SK-MEL-5 (cell line): ENCODE measurements around the gene FCMR. TPM values are rescaled to one million over a fixed set of nuclear protein-coding genes. Genes with fewer than 3 reads are reported as not detected.
"Not testable (repeated sequence)": the region's sequence is repeated elsewhere in the genome, so short reads cannot be mapped to it uniquely, and the experiment has no call there.

Experiments
- DNase-seq: peaks from one replicate; pipeline ENCODE4 v3.0.0-alpha.2; 2016; ENCODE audit warnings: low read depth, low spot score
- in situ Hi-C: cut with HindIII; loops from 2 replicates; pipeline ENCODE4 v1.10.0; 2016; ENCODE audit warnings: low sequenced_read_pairs, high pct_unique_total_duplicates, low pct_unique_long_range_greater_than_20kb
- total RNA-seq: library from RNA; depleted of rRNA; stranded (reverse); fragments of >200 nt; shearing (Covaris generic); gene quantifications from 2 replicates; pipeline ENCODE4 v1.2.3, GENCODE V29; 2014; rRNA removed

The FCMR gene
- total RNA-seq, 1 experiment from 2014 or later: 1.7 TPM

DNA sequence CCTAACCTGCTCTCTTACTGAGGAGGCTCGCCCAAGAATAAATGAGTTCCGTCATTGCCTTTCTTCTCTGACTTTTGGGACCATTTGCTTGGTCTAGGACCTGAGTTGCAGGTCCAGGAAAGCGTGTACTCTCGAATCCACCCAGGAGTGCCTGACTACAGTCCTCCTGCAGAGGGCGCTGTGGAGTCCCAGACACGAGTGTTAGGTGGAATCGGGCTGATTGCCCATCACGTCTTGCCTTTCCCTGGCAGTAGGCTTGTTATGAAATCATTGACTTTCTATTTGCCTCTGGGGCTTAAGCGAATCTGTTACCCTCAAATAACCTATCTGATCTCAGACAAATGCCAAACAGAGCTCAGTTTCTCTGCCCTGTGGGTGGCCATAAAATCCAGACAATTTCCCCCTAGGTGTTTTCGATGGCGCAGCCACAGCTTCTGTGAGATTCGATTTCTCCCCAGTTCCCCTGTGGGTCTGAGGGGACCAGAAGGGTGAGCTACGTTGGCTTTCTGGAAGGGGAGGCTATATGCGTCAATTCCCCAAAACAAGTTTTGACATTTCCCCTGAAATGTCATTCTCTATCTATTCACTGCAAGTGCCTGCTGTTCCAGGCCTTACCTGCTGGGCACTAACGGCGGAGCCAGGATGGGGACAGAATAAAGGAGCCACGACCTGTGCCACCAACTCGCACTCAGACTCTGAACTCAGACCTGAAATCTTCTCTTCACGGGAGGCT is 56.6 kb downstream of the FCMR start, which contains the start of gene IL20:
Gene IL20 (plus strand): TSS at position 685 of the 733 bp plus-strand sequence. CDS start 230 bp downstream, outside the sequence.
- peak; percentile 72 for DNase-seq
- in situ Hi-C loops: no loop called here

GRCh38 chr1:206863266-206863665 is 58.5 kb downstream of the FCMR start:
- in situ Hi-C loops: no loop called here
- DNase-seq: no peak

GRCh38 chr1:206860165-206860564 is 61.6 kb downstream of the FCMR start:
- in situ Hi-C loops: no loop called here
- no peak for DNase-seq

GRCh38 chr1:206859082-206859521 is 62.6 kb downstream of the FCMR start:
- no peak for DNase-seq
- in situ Hi-C loops: no loop called here

GRCh38 chr1:206856674-206857464 is 64.9 kb downstream of the FCMR start:
- peak; percentile 52 for DNase-seq
- in situ Hi-C loops: no loop called here

GRCh38 chr1:206855859-206856258 is 65.9 kb downstream of the FCMR start:
- DNase-seq: no peak
- in situ Hi-C loops: no loop called here

- in situ Hi-C loops: no loop called here
- DNase-seq: no peak
These were observed 67.2 kb downstream of the FCMR start for GRCh38 chr1:206854401-206855129.

DNA sequence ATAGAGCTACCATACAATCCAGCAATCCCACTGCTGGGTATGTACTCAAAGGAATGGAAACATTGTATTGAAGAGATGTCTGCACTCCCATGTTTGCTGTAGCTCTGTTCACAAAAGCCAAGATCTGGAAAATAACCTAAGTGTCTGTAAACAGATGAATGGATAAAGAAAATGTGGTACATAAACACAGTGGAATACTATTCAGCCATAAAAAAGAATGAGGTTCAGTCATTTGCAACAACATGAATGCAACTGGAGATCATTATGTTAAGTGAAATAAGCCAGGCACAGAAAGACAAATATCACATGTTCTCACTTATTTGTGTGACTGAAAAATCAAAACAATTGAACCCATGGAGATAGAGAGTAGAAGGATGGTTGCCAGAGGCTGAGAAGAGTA is 68.0 kb downstream of the FCMR start:
- not testable (repeated sequence) for DNase-seq

More for the DNA sequence above, 68.0 kb downstream of the FCMR start:
- in situ Hi-C loops: not testable (repeated sequence)

Other genes with a start within 250 kb of the FCMR start
- 27.9 and 28.4 TPM in 2 replicates for gene MAPKAPK2, start 237.0 kb downstream of the FCMR start, total RNA-seq
- 0.26 TPM in 1 of 2 replicates, not detected in the other for gene IL19, start 151.2 kb downstream of the FCMR start, total RNA-seq
- not detected in 2 replicates for gene IL10, start 149.4 kb downstream of the FCMR start, total RNA-seq
- not detected in 2 replicates for gene IL20, start 56.3 kb downstream of the FCMR start, total RNA-seq
- gene IL24, start 24.5 kb downstream of the FCMR start, total RNA-seq: 0.37 TPM in 1 of 2 replicates, not detected in the other
- not detected in 2 replicates for gene PIGR, start 24.5 kb upstream of the FCMR start, total RNA-seq
- gene FCAMR, start 48.5 kb upstream of the FCMR start, total RNA-seq: not detected in 2 replicates
- 0.13 and 0.50 TPM in 2 replicates for gene C1orf116, start 110.8 kb upstream of the FCMR start, total RNA-seq
- 9.2 and 9.4 TPM in 2 replicates for gene YOD1, start 129.3 kb upstream of the FCMR start, total RNA-seq
- gene PFKFB2, start 131.3 kb upstream of the FCMR start, total RNA-seq: 24.0 and 24.9 TPM in 2 replicates
- gene C4BPB, start 166.9 kb upstream of the FCMR start, total RNA-seq: not detected in 2 replicates
- gene C4BPA, start 182.3 kb upstream of the FCMR start, total RNA-seq: not detected in 2 replicates